Stimulated activated effector memory CD8-positive, alpha-beta T cell treated with anti-CD3 and anti-CD28 coated beads, Interleukin-12 subunit alpha, Interleukin-12 subunit beta, amount 100 ng/mL, for 72 hours (primary cell): Measurements from ENCODE around the gene SLC13A2.

Experiments
- ATAC-seq: fragments of 150-1000 bp; cut with Tn5 transposase; 2 replicates; pipeline ENCODE4 v1.10.0; 2021
- DNase-seq, 2 donors: peaks; one replicate each; pipeline ENCODE4 v3.0.0; 2021 to 2022; ENCODE audit warnings: low spot score in 2 of 2
- H3K27ac Mint-ChIP-seq: one replicate; pipeline ENCODE4 v1.8.0; 2022; ENCODE audit warnings: mild to moderate bottlenecking, mixed read lengths
- H3K36me3 Mint-ChIP-seq: one replicate; pipeline ENCODE4 v1.8.0; 2022; ENCODE audit warnings: mild to moderate bottlenecking, mixed read lengths
- H3K4me1 Mint-ChIP-seq: one replicate; pipeline ENCODE4 v1.8.0; 2022; ENCODE audit warnings: mixed read lengths
- H3K4me3 Mint-ChIP-seq: one replicate; pipeline ENCODE4 v1.8.0; 2022; ENCODE audit warnings: mild to moderate bottlenecking, mixed read lengths
- H3K9me3 Mint-ChIP-seq: one replicate; pipeline ENCODE4 v1.8.0; 2022; ENCODE audit warnings: mixed read lengths

SLC13A2 gene

GRCh38 chr17:28478712-28479615, 5.5 kb downstream of the SLC13A2 start:
- Mint-ChIP-seq H3K27ac (no peak overlapping the region), H3K36me3 (no peaks in the 10 kb centered on the region), H3K4me3 (no peak overlapping the region), H3K9me3 (no peaks in the 10 kb centered on the region), H3K4me1 (peaks cover 19% of the 10 kb centered on the region)
- DNase-seq (no peak), ATAC-seq (no peak)

DNA sequence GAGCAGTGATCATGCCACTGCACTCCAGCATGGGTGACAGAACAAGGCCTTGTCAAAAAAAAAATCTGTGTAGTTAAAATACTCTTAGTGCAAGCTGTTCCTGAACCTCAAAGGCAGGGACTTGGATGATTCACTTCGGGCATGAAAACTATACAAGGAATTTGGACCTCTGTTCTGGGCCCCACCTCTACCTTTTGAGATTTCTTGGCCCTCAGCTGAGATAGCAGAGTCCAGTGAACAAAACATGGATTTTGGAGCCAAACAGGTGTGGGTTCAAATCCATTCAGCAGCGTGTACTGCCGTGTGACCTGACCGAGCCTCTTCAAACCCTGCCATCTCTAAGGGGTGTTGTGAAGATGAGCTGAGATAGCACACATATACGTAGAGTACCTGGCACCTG, 6.8 kb downstream of the SLC13A2 start:
- no peak overlapping the region for H3K4me3 Mint-ChIP-seq
- DNase-seq (no peak), ATAC-seq (no peak)
- H3K27ac Mint-ChIP-seq: no peak overlapping the region
- no peaks in the 10 kb centered on the region for H3K36me3 Mint-ChIP-seq
- H3K9me3 Mint-ChIP-seq: no peaks in the 10 kb centered on the region
- peaks cover 25% of the 10 kb centered on the region for H3K4me1 Mint-ChIP-seq

GRCh38 chr17:28480799-28481571, 7.5 kb downstream of the SLC13A2 start:
- H3K9me3 Mint-ChIP-seq: no peaks in the 10 kb centered on the region
- no peaks in the 10 kb centered on the region for H3K36me3 Mint-ChIP-seq
- H3K4me3 Mint-ChIP-seq: no peak overlapping the region
- DNase-seq: no peak
- no peak overlapping the region for H3K27ac Mint-ChIP-seq
- peaks cover 18% of the 10 kb centered on the region for H3K4me1 Mint-ChIP-seq
- no peak for ATAC-seq

DNA sequence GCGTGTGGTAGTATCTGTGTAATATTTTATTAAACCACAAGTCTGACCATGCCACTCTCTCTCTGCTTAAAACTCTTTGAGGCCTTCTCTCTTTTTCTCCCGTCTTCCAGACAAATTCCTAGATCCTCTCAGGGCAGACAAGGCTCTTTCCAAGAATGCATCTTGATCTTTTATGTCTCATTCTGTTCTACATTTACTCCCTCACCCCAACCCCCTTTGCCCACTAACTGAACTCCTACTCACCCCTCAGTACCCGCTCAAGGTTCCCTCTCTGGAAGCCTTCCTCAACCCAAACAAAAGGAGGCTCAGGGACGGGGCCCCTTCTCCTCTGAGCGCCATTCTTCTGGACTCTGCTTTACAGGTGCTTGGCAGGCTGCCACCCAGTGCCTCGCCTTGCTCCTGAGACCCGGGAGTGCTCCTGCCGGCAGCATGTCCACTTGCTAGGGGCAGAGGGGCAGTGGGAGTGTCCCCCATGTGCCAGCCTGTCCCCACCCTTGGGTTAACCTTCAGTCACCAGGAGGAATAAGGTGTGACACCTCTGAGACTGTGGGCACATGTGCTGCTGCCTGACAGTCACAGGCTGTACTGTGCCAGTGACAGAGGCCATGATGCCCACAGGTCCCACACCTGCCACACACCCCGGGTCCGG, 9.2 kb downstream of the SLC13A2 start:
- DNase-seq (no peak), ATAC-seq (no peak)
- Mint-ChIP-seq H3K9me3 (no peaks in the 10 kb centered on the region), H3K36me3 (no peaks in the 10 kb centered on the region), H3K4me3 (no peak overlapping the region), H3K27ac (no peak overlapping the region), H3K4me1 (peaks cover 11% of the 10 kb centered on the region)

- ATAC-seq: peak; percentile 71
- Mint-ChIP-seq H3K9me3 (no peaks in the 10 kb centered on the region), H3K27ac (no peak overlapping the region), H3K4me3 (no peak overlapping the region), H3K36me3 (no peaks in the 10 kb centered on the region), H3K4me1 (peaks cover 11% of the 10 kb centered on the region)
- no peak for DNase-seq
Observed at GRCh38 chr17:28484296-28484695, 10.9 kb downstream of the SLC13A2 start.

GRCh38 chr17:28485049-28485448, 11.6 kb downstream of the SLC13A2 start:
- no peaks in the 10 kb centered on the region for H3K36me3 Mint-ChIP-seq
- H3K4me3 Mint-ChIP-seq: no peak overlapping the region
- peaks cover 11% of the 10 kb centered on the region for H3K4me1 Mint-ChIP-seq
- no peak for ATAC-seq
- H3K9me3 Mint-ChIP-seq: no peaks in the 10 kb centered on the region
- no peak overlapping the region for H3K27ac Mint-ChIP-seq
- no peak for DNase-seq

DNA sequence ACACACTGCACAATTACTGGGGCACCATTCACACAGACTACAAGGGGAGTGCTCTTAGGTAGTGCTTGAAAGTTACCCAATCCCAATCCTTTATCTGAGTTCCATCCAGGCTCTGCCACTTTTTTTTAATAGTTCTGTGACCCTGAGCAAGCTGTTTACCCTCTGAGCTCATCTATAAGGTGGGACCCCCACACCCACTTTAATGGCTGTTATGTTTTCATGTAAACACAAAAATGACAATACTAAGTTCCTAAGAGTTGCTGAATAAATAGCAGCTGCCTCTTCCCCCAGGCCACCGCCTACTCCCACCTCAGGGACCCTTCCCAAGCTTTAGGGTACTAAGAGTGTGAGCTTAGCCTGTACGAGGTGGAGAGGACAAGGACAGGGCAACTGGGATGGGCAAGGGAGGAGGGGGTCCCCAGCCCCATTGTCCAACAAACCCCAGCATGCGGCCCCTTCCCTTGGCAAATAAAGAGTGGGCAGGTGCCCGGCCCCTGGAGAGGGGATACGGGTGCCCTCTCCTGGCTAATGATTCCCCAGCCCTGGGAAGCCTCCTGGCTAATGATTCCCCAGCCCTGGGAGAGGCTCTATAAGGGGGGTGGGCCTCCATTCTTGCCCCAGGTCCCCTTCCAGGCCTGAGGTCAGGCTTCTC, 14.6 kb downstream of the SLC13A2 start:
- H3K9me3 Mint-ChIP-seq: no peaks in the 10 kb centered on the region
- ATAC-seq (no peak), DNase-seq (no peak)
- H3K4me1 Mint-ChIP-seq: peaks cover 11% of the 10 kb centered on the region
- H3K27ac Mint-ChIP-seq: no peak overlapping the region
- H3K36me3 Mint-ChIP-seq: no peaks in the 10 kb centered on the region
- H3K4me3 Mint-ChIP-seq: no peak overlapping the region

DNA sequence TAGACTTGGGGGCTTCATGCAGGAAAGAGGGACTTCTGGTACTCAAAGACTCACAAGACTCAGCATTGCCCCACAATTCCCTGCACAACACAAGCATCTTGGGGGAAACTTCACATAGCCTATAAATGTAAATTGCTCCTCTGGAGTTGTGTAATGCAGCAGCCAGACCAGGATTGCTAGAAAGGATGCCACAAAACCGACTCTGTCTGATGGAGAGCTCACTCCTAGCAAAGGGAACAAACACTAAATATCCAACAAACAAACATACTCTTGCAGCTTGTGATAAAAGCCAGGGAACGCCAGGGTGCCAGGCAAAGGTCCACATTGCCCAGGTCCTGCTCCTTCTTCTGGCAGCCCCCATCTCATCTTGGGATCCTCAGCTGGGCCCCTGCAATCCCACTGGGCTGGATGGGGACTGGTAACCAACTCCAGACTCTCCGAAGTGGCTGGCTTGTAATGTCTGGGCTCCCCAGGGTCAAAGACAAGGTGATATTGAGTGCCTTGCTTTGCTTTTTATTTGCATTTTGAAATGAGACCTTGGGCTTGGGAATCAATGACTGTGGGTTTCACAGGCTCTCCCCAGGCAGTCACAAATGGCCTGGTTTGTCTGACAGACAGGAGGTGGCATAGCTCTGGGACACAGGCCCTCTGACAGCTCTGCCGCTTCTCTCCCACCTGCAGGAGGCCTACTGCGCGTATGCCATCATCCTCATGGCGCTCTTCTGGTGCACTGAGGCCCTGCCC, 15.3 kb downstream of the SLC13A2 start:
- peaks cover 11% of the 10 kb centered on the region for H3K4me1 Mint-ChIP-seq
- no peak for DNase-seq
- H3K27ac Mint-ChIP-seq: no peak overlapping the region
- no peak overlapping the region for H3K4me3 Mint-ChIP-seq
- H3K9me3 Mint-ChIP-seq: no peaks in the 10 kb centered on the region
- ATAC-seq: no peak
- H3K36me3 Mint-ChIP-seq: no peaks in the 10 kb centered on the region

DNA sequence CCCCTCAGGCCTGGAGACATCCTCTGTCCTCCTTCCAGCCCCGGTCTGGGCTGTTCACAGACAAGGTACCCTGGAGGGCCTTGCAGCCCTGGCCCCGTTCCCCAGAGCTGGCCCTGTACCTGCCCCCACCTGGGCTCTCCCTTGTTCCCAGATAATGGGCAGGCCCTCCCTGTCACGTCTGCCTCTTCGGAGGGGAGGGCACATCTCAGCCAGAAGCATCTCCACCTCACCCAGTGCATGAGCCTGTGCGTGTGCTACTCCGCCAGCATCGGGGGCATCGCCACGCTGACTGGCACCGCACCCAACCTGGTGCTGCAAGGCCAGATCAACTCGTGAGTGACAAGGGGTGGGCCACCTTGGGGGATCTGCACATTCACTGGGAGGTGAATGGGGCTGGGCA, 17.8 kb downstream of the SLC13A2 start:
- Mint-ChIP-seq H3K9me3 (no peaks in the 10 kb centered on the region), H3K4me1 (no peaks in the 10 kb centered on the region), H3K4me3 (no peak overlapping the region), H3K27ac (no peak overlapping the region), H3K36me3 (no peaks in the 10 kb centered on the region)
- ATAC-seq: no peak
- no peak for DNase-seq

DNA sequence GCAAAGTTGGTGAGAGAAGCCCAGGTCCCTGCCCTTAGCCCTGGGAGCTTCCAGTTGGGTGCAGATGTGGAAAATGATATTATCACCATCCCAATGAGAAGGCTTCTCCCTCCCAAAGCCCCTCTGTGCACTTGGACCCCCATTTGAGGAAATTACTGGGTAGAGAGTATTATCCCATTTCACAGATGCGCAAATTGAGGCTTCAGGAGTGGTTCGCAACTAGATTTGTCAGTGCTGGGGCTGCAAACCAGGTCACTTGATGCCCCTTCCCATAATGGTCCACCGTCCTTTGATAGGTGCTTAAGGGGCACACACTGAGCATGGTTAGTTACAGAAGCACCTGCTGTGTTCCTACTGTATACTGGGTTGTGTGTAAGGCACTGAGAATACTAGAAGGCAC, 18.4 kb downstream of the SLC13A2 start:
- no peaks in the 10 kb centered on the region for H3K36me3 Mint-ChIP-seq

GRCh38 chr17:28492352-28493310, 19.2 kb downstream of the SLC13A2 start:
- no peak overlapping the region for H3K4me3 Mint-ChIP-seq
- no peaks in the 10 kb centered on the region for H3K4me1 Mint-ChIP-seq
- no peak overlapping the region for H3K27ac Mint-ChIP-seq
- H3K9me3 Mint-ChIP-seq: no peaks in the 10 kb centered on the region
- ATAC-seq (no peak), DNase-seq (no peak)
- H3K36me3 Mint-ChIP-seq: no peaks in the 10 kb centered on the region

More for the DNA sequence above, 18.4 kb downstream of the SLC13A2 start:
- Mint-ChIP-seq H3K4me1 (no peaks in the 10 kb centered on the region), H3K4me3 (no peak overlapping the region), H3K9me3 (no peaks in the 10 kb centered on the region), H3K27ac (no peak overlapping the region)
- DNase-seq (no peak), ATAC-seq (no peak)

- Mint-ChIP-seq H3K4me3 (no peak overlapping the region), H3K27ac (no peak overlapping the region), H3K4me1 (no peaks in the 10 kb centered on the region), H3K9me3 (no peaks in the 10 kb centered on the region), H3K36me3 (no peaks in the 10 kb centered on the region)
- ATAC-seq: no peak
- no peak for DNase-seq
Observed at GRCh38 chr17:28493460-28493859, 20.0 kb downstream of the SLC13A2 start.

DNA sequence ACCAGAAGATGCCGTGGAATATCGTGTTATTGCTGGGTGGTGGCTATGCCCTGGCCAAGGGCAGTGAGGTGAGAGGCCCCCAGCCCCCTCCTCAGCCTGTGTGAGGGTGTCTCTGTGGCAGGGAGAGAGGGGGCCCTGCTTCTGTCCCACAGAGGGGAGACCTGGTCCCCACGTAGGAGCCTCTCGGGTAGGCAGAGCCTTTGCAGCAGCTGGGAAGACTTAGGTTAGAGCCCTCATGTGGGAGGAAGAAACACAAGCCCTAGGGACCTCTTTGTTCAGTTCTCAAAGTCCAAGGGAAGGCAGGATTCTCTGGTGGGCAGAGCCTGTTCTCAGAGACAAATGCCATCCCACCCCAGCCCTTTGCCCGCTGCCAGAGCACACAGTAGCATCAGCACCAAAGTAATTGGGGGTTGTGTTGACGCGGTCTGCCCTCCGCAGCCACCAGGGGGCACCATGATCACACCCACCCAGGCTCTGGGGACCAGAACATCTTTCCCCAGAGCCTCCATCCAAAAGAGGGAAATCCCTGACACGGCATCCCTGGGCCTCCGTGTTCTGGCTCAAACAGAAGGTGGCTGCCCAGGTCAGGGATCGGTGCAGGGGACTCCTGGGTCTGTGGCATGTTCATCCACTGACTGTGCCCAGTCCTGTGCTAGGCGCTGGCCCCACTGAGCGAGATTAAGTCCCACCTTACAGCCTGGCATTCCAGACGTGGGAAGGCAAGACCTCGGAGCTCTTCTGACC, 21.2 kb downstream of the SLC13A2 start:
- H3K9me3 Mint-ChIP-seq: no peaks in the 10 kb centered on the region
- no peaks in the 10 kb centered on the region for H3K36me3 Mint-ChIP-seq
- H3K4me3 Mint-ChIP-seq: no peak overlapping the region
- no peak overlapping the region for H3K27ac Mint-ChIP-seq
- no peaks in the 10 kb centered on the region for H3K4me1 Mint-ChIP-seq
- DNase-seq: peak; percentile 78 to 88
- ATAC-seq: peak; percentile 77
